HepG2 (cell line): ENCODE measurements around the gene CARMIL1. TPM values are rescaled to one million over a fixed set of nuclear protein-coding genes. Genes with fewer than 3 reads are reported as not detected.

ENCODE experiments used
- ATRX ChIP-seq: sonication (generic); formaldehyde crosslinking; IDR thresholded peaks from 2 replicates; pipeline ENCODE4 v1.4.0; 2020; ENCODE audit warnings: missing genetic modification reagents, borderline replicate concordance
- CEBPG ChIP-seq: IDR thresholded peaks from 2 replicates; pipeline ENCODE4 v1.6.1; 2016
- DMAP1 ChIP-seq: IDR thresholded peaks from 2 replicates; pipeline ENCODE4 v1.6.1; 2016
- FOSL1 ChIP-seq: sonication (generic); formaldehyde crosslinking; IDR thresholded peaks from 2 replicates; pipeline ENCODE4 v1.9.0; 2021; ENCODE audit warnings: missing genetic modification reagents, borderline replicate concordance
- GPN1 ChIP-seq: sonication (generic); formaldehyde crosslinking; IDR thresholded peaks from 2 replicates; pipeline ENCODE4 v1.5.1; 2020; ENCODE audit warnings: missing genetic modification reagents, borderline replicate concordance
- HDAC1 ChIP-seq: sonication (generic); formaldehyde crosslinking; IDR thresholded peaks from 2 replicates; pipeline ENCODE4 v1.5.1; 2020; ENCODE audit warnings: mild to moderate bottlenecking, missing genetic modification reagents
- KDM3A ChIP-seq: IDR thresholded peaks from 2 replicates; pipeline ENCODE4 v1.6.1; 2018; ENCODE audit warnings: low read depth, missing compliant biosample characterization
- NFYB ChIP-seq: sonication (generic); formaldehyde crosslinking; IDR thresholded peaks from 2 replicates; pipeline ENCODE4 v1.4.0; 2020; ENCODE audit warnings: missing genetic modification reagents
- NKX3-1 ChIP-seq: sonication (generic); formaldehyde crosslinking; IDR thresholded peaks from 2 replicates; pipeline ENCODE4 v1.5.0; 2020; ENCODE audit warnings: missing genetic modification reagents
- NR2F2 ChIP-seq: IDR thresholded peaks from 2 replicates; pipeline ENCODE4 v1.6.1; 2012; ENCODE audit warnings: low read depth, inconsistent platforms, borderline replicate concordance
- RXRA ChIP-seq: sonication (generic); formaldehyde crosslinking; IDR thresholded peaks from 2 replicates; pipeline ENCODE4 v1.5.1; 2020; ENCODE audit warnings: missing genetic modification reagents
- SCMH1 ChIP-seq: sonication (generic); formaldehyde crosslinking; IDR thresholded peaks from 2 replicates; pipeline ENCODE4 v1.9.0; 2021; ENCODE audit warnings: missing genetic modification reagents, mild to moderate bottlenecking, borderline replicate concordance
- SOX5 ChIP-seq: IDR thresholded peaks from 2 replicates; pipeline ENCODE4 v1.6.1; 2016; ENCODE audit warnings: borderline replicate concordance
- SP1 ChIP-seq, 2 experiments: fragments of 450-650 bp in 1 of 2; sonication (generic) in 1 of 2; formaldehyde crosslinking in 1 of 2; IDR thresholded peaks; 2 replicates each; pipeline versions ENCODE4 v1.4.0 to v1.6.1; 2016 to 2020; ENCODE audit warnings: missing genetic modification reagents in 1 of 2
- U2AF2 ChIP-seq: fragments of 200-400 bp; formaldehyde crosslinking; IDR thresholded peaks from 2 replicates; pipeline ENCODE4 v1.6.1; 2017; ENCODE audit warnings: low read depth, mild to moderate bottlenecking, low read length
- ZNF10 ChIP-seq: sonication (generic); formaldehyde crosslinking; IDR thresholded peaks from 2 replicates; pipeline ENCODE4 v1.4.0; 2020; ENCODE audit warnings: mild to moderate bottlenecking, low read depth, missing genetic modification reagents, borderline replicate concordance
- ZNF530 ChIP-seq: sonication (generic); formaldehyde crosslinking; IDR thresholded peaks from 2 replicates; pipeline ENCODE4 v1.5.0; 2020; ENCODE audit warnings: low read depth, mild to moderate bottlenecking, missing genetic modification reagents
- ZNF749 ChIP-seq: sonication (generic); formaldehyde crosslinking; IDR thresholded peaks from 2 replicates; pipeline ENCODE4 v1.8.0; 2022; ENCODE audit warnings: mild to moderate bottlenecking, missing genetic modification reagents, moderate library complexity, borderline replicate concordance
- polyA plus RNA-seq, 8 experiments: library from polyadenylated mRNA; depleted of rRNA in 3 of 8; stranded (reverse) in 7 of 8; unstranded in 1 of 8; fragments of >200 nt; fragmentation: Illumina TruSeq in 4 of 8; extraction: Trizol in 4 of 8; gene quantifications; 2 replicates each; pipeline versions ENCODE4 v1.2.1 to v1.2.3, GENCODE V29; 2011 to 2016; ENCODE audit warnings: low read depth in 4 of 8, missing spikeins in 1 of 8, mixed read lengths in 1 of 8; ENCODE audit not compliant: insufficient read depth in 1 of 8
- total RNA-seq, 5 experiments: library from RNA; depleted of rRNA; stranded (reverse); fragments of >200 nt; fragmentation: Illumina TruSeq; extraction: Trizol; gene quantifications; 2 replicates each; pipeline ENCODE4 v1.2.3, GENCODE V29; 2016; ENCODE audit warnings: low read depth in 1 of 5
- TF ChIP-seq, protein P1 (sequence below), 2 experiments: sonication (generic) in 1 of 2; formaldehyde crosslinking in 1 of 2; IDR thresholded peaks; 2 replicates each; pipeline versions ENCODE4 v1.4.0 to v1.6.1; 2016 to 2020; ENCODE audit warnings: borderline replicate concordance in 1 of 2, low read depth in 1 of 2, mild to moderate bottlenecking in 1 of 2, missing genetic modification reagents in 1 of 2
- TF ChIP-seq, protein P2 (sequence below): sonication (generic); formaldehyde crosslinking; IDR thresholded peaks from 2 replicates; pipeline ENCODE4 v1.4.0; 2020; ENCODE audit warnings: mild to moderate bottlenecking, missing genetic modification reagents
- TF ChIP-seq, protein P3 (sequence below): sonication (generic); formaldehyde crosslinking; IDR thresholded peaks from 2 replicates; pipeline ENCODE4 v1.5.0; 2020; ENCODE audit warnings: missing genetic modification reagents
- TF ChIP-seq, protein P4 (sequence below): sonication (generic); formaldehyde crosslinking; IDR thresholded peaks from 2 replicates; pipeline ENCODE4 v1.4.0; 2020; ENCODE audit warnings: missing genetic modification reagents, mild to moderate bottlenecking, borderline replicate concordance

The CARMIL1 gene
- total and polyA plus RNA-seq, 2 of the 13 experiments (the other 11 are each of a cell fraction or from before 2014, with no cell fraction given), result 1.8 to 2.6 TPM

DNA sequence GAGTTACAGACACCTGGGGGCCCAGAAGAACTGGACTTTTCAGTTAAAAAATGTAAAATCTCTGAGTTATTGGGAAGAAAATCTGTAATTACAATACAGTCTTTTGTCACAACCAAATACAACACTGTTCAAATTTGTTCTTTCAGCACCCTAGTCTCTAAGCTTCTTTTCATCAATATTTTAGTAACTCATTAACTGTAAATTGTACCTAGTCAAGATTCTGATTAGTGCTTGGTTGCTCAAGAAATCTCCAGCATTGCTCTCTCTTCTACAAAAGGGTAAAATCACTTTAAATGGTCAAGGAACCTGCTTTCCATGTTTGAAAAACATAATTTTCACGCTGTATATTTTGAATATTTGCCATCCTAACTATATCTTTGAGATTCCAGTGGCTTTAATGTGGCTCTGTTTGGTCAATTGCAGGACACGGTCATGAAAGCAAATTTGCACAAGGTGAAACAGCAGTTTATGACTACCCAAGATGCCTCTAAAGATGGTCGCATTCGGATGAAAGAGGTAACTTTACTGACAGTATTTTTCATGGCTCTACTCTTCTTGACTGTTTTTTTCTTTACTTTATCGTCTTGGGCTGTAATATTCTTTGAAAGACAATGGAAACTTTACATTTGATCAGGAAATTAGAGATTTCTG is 382.1 kb downstream of the CARMIL1 start (continued):
- TF ChIP-seq, protein P1, sequence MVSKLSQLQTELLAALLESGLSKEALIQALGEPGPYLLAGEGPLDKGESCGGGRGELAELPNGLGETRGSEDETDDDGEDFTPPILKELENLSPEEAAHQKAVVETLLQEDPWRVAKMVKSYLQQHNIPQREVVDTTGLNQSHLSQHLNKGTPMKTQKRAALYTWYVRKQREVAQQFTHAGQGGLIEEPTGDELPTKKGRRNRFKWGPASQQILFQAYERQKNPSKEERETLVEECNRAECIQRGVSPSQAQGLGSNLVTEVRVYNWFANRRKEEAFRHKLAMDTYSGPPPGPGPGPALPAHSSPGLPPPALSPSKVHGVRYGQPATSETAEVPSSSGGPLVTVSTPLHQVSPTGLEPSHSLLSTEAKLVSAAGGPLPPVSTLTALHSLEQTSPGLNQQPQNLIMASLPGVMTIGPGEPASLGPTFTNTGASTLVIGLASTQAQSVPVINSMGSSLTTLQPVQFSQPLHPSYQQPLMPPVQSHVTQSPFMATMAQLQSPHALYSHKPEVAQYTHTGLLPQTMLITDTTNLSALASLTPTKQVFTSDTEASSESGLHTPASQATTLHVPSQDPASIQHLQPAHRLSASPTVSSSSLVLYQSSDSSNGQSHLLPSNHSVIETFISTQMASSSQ (IDR thresholded peaks at IDR 0.05; ENCODE audit: low read depth), result peak; percentile 94
- TF ChIP-seq, protein P1 (CRISPR knock-in tag; IDR thresholded peaks at IDR 0.05; ENCODE audit: borderline replicate concordance), result peak; percentile 75; the same call in 1 of the 2 replicates
- TF ChIP-seq U2AF2, result no peak
- TF ChIP-seq GPN1 (CRISPR knock-in tag), result no peak
- no peak for TF ChIP-seq SCMH1 (CRISPR knock-in tag)
- no peak for TF ChIP-seq FOSL1 (CRISPR knock-in tag)
- TF ChIP-seq NR2F2, result no peak
- TF ChIP-seq ATRX (CRISPR knock-in tag), result no peak
- TF ChIP-seq SOX5 (CRISPR knock-in tag), result peak; percentile 44
- no peak for TF ChIP-seq SP1 (IDR thresholded peaks at IDR 0.05)
- no peak for TF ChIP-seq SP1 (CRISPR knock-in tag; IDR thresholded peaks at IDR 0.05)
- TF ChIP-seq ZNF749 (CRISPR knock-in tag), result no peak
- 0 out of 2 replicates have a peak, but pooled peaks have one; percentile 33 for TF ChIP-seq DMAP1 (CRISPR knock-in tag)
- TF ChIP-seq, protein P2, sequence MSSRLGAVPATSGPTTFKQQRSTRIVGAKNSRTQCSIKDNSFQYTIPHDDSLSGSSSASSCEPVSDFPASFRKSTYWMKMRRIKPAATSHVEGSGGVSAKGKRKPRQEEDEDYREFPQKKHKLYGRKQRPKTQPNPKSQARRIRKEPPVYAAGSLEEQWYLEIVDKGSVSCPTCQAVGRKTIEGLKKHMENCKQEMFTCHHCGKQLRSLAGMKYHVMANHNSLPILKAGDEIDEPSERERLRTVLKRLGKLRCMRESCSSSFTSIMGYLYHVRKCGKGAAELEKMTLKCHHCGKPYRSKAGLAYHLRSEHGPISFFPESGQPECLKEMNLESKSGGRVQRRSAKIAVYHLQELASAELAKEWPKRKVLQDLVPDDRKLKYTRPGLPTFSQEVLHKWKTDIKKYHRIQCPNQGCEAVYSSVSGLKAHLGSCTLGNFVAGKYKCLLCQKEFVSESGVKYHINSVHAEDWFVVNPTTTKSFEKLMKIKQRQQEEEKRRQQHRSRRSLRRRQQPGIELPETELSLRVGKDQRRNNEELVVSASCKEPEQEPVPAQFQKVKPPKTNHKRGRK, result no peak
- no peak for TF ChIP-seq ZNF530 (CRISPR knock-in tag)
- no peak for TF ChIP-seq HDAC1 (CRISPR knock-in tag)
- TF ChIP-seq, protein P3, sequence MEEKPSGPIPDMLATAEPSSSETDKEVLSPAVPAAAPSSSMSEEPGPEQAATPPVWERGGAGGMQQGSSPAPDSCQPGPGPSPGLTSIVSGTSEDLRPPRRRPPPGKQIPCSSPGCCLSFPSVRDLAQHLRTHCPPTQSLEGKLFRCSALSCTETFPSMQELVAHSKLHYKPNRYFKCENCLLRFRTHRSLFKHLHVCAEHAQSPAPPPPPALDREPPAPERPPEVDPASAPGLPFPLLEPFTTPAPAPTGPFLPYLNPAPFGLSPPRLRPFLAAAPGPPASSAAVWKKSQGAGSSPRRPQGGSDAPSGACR (CRISPR knock-in tag), result no peak
- no peak for TF ChIP-seq KDM3A (CRISPR knock-in tag)
- no peak for TF ChIP-seq NFYB (CRISPR knock-in tag)
- TF ChIP-seq RXRA (CRISPR knock-in tag), result no peak
- TF ChIP-seq, protein P4, sequence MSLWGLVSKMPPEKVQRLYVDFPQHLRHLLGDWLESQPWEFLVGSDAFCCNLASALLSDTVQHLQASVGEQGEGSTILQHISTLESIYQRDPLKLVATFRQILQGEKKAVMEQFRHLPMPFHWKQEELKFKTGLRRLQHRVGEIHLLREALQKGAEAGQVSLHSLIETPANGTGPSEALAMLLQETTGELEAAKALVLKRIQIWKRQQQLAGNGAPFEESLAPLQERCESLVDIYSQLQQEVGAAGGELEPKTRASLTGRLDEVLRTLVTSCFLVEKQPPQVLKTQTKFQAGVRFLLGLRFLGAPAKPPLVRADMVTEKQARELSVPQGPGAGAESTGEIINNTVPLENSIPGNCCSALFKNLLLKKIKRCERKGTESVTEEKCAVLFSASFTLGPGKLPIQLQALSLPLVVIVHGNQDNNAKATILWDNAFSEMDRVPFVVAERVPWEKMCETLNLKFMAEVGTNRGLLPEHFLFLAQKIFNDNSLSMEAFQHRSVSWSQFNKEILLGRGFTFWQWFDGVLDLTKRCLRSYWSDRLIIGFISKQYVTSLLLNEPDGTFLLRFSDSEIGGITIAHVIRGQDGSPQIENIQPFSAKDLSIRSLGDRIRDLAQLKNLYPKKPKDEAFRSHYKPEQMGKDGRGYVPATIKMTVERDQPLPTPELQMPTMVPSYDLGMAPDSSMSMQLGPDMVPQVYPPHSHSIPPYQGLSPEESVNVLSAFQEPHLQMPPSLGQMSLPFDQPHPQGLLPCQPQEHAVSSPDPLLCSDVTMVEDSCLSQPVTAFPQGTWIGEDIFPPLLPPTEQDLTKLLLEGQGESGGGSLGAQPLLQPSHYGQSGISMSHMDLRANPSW, result no peak
- no peak for TF ChIP-seq ZNF10
- TF ChIP-seq CEBPG (CRISPR knock-in tag), result peak; percentile 59
- TF ChIP-seq NKX3-1, result no peak
